ENCODE results near the gene TNFSF8.

Gene TNFSF8

DNA sequence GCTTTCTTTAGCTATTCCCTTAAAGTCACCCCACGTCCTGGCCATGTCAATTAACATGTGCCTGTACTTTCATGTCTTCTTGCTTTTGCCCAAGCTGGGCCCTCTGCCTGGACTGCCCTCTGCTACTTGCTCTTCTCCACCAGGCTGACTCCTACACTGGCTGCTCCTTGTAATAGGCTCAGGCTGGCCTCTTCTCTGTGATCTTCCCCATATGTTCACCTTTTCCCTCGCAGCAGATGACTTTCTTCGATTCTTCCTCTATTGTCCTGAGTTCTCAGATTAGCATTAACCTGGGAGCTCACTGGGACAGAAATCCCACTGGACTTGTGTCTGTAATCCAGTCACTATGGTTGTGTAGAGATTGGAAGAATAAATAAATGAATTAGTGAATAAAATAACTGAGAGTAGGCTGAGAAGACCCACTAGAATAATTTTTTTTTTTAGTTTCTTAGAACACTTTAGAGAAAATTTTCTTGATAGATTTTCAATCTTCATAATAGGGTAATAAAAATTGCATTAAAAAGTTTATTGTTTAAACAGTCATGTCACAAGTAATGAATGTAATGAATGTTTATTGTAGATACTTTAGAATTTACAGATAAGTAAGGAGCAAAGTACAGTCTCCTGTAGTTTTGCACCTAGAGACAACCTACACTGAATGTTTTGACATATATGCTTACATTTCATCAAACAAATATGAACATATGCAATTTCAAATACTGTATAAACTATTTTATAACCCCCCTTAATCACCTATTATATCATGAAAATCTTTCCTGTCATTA lies 77.1 kb downstream of the TNFSF8 start:
- TF ChIP-seq EGR1 (IDR thresholded peaks at IDR 0.05) (no peak), YY1 (IDR thresholded peaks at IDR 0.05; ENCODE audit: low read depth) (no peak)

- TF ChIP-seq NFIC (IDR thresholded peaks at IDR 0.05) (no peak), FOXM1 (IDR thresholded peaks at IDR 0.05; ENCODE audit: borderline replicate concordance, low read depth) (no peak), YY1 (IDR thresholded peaks at IDR 0.05; ENCODE audit: low read depth) (no peak), ZBTB7A (IDR thresholded peaks at IDR 0.05; ENCODE audit: low read depth) (no peak), CEBPB (IDR thresholded peaks at IDR 0.05) (peak; percentile 38; the same call in 1 of the 2 replicates)
Observed at GRCh38 chr9:114852050-114852594, 78.3 kb downstream of the TNFSF8 start.

GRCh38 chr9:114851306-114851705 lies 79.1 kb downstream of the TNFSF8 start:
- TF ChIP-seq NFIC (IDR thresholded peaks at IDR 0.05) (no peak), MAX (IDR thresholded peaks at IDR 0.05) (no peak), ZBTB7A (IDR thresholded peaks at IDR 0.05; ENCODE audit: low read depth) (no peak), TEAD4 (IDR thresholded peaks at IDR 0.05) (no peak), CEBPB (IDR thresholded peaks at IDR 0.05) (no peak), EP300 (IDR thresholded peaks at IDR 0.05; ENCODE audit: borderline replicate concordance) (no peak), RAD21 (IDR thresholded peaks at IDR 0.05; ENCODE audit: low read depth) (no peak), USF1 (IDR thresholded peaks at IDR 0.05) (no peak), TCF12 (IDR thresholded peaks at IDR 0.05; ENCODE audit: low read depth) (no peak), FOXM1 (IDR thresholded peaks at IDR 0.05; ENCODE audit: borderline replicate concordance, low read depth) (no peak), CREB1 (IDR thresholded peaks at IDR 0.05; ENCODE audit: low read depth) (no peak), YY1 (IDR thresholded peaks at IDR 0.05; ENCODE audit: low read depth) (no peak), TAF1 (IDR thresholded peaks at IDR 0.05; ENCODE audit: low read depth) (no peak), EGR1 (IDR thresholded peaks at IDR 0.05) (no peak)

Measured in Ishikawa (cell line).